GM18502 (cell line): ENCODE measurements around the gene EXOC1L.

Experiments
- ATAC-seq: cut with Tn5 transposase; IDR thresholded peaks from one replicate; pipeline ENCODE4 v1.9.1; 2021; ENCODE audit warnings: mild to moderate bottlenecking; ENCODE audit not compliant: unreplicated experiment, poor library complexity

EXOC1L gene, protein sequence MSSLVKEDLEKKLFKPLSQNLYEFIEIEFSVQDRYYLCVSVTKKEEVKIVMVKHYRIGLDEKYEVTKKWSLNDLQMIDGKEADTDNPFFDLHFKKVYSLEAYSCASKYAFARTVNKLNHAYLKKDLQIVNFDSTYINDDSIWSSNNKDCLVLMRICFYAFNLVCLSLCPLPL

DNA sequence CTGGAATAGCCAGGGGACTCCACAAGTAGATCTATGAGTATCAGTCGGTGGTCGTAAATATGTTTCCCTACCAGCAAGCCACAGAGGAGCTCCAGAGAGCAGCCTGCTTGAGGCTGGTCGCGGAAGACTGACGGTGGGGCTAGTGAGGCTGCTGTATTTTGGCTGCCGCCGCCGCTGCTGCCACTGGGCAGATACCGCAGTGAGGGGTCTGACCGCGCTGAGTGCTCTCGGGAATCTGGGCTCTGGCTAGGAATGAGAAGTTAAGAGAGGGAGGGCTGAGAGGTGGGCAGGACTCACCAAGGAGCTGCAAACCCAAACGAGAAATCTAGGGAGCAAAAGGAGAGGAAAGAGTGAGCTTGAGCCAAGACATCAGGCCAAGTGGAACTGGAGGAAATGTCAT is at the start of gene EXOC1L:
Gene EXOC1L (plus strand): TSS at position 157 of the 400 bp plus-strand sequence. CDS start 237 bp downstream, at position 394.
- ATAC-seq = no peak

DNA sequence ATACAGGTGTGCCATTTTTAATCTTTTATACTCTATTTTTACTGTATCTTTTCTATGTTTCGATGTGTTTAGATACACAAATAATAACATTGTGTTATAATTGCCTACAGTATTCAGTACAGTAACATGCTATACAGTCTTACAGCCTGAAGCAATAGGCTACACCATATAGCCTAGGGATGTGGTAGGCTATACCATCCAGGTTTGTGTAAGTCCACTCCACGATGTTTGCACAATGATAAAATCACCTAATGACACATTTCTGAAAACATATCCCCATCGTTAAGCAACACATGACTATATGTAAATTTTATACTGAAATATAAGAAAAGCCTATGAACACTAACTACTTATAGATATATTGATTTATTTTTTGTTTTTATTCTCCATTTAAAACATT is 48.9 kb upstream of the EXOC1L start:
- ATAC-seq = no peak

GRCh38 chr4:55781341-55781740 is 38.2 kb upstream of the EXOC1L start:
- no peak for ATAC-seq

DNA sequence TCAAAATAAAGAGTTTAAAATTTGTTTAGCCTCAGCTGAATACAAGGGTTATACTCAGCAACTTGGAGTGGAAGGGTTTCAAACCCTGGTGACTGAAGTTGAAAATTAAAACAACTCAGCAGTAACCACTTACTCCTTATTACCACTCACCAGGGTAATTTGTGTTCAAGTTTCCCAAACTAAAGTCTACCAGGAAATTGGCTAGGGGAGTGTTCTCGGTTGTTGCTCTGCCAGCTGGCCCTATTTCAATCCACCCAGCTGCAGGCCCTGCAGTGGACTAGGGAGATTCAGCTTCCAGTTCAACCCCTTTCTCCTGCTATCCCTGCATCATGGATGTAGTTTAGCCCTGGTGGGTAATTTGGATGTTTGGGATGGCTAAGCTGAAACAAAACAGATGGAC is 37.8 kb upstream of the EXOC1L start:
- no peak for ATAC-seq

- ATAC-seq = no peak
Measured at GRCh38 chr4:55783584-55783983, 36.0 kb upstream of the EXOC1L start.

GRCh38 chr4:55784747-55785146 is 34.8 kb upstream of the EXOC1L start:
- ATAC-seq = no peak

DNA sequence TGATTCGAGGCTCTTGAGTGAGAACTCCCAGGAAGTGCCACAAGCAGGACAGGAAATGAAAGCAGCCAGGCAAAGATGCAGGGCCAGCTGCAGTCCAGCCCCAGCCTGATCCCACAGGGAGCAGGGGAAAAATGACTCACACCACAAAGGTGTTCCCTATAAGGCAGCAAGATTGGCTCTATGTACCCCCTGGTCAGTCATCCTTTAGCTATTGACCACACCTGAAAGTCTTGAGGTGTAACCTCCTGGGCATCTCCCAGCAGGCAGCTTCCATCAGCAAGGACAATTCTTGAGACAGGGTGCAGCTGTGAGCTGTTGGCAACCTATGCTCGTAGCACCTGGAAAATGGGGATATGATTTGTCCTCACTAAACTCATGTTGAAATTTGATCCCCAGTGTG is 27.9 kb upstream of the EXOC1L start:
- ATAC-seq = no peak

DNA sequence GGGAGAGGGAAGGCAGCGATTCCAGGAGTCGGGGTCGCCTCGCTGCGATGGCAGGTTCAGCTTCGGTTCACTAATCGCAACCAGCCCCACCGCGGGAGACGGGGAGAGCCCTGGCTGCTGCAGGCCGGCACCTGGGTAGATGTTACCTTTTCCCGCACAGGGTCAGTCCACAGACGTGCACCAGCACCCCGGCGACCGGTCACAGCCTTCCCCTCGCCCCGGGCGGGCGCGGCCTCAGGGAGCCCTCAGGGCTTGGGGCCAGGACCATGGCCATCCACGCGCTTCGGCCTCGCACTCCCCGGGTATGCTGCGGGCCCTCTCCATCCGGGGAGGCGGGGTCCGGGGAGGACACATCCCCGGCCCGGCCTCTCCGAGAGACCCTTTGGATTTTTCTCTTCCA is 26.1 kb upstream of the EXOC1L start:
- no peak for ATAC-seq

DNA sequence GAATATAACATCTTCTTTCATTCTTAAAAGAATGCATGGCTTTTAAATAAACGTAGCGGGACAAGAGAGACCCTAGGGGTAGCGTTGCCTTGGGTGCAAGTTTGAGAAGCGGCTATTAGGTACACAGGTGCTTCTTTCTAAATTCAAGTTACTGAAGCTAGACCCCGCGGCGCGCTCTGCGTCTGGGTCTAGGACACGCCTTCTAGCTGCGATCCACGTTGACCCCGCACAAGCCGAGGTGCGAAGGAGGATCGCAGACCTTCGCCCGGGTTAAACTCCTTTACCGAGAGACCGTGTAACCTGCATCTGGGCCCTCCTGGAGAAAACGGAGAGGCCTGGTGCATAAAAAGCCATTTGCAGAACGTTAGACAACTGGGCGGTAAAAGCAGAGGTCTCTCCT is 25.5 kb upstream of the EXOC1L start:
- ATAC-seq = no peak

- no peak for ATAC-seq
Measured at GRCh38 chr4:55795341-55795740, 24.2 kb upstream of the EXOC1L start.

GRCh38 chr4:55801498-55801897 is 18.1 kb upstream of the EXOC1L start:
- ATAC-seq = no peak

DNA sequence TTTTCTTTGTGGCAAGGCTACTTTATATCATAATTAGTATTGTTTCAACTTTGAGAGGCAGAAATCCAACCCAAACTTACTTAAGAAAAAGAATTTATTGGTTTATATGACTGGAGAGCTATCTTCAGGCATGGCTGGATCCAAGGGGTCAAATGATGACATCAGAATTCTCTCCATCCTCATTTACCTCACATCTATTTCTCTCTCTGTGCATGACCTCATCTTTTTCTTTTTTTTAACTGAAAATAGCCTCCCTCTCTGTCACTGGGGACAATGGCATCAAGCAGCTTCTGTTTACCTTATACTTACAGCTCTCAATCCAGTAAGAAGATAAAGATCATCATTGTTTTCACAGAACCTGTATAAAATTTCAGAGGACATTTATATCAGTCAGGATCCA is 12.0 kb upstream of the EXOC1L start:
- no peak for ATAC-seq

GRCh38 chr4:55808186-55808585 is 11.4 kb upstream of the EXOC1L start:
- ATAC-seq = no peak

DNA sequence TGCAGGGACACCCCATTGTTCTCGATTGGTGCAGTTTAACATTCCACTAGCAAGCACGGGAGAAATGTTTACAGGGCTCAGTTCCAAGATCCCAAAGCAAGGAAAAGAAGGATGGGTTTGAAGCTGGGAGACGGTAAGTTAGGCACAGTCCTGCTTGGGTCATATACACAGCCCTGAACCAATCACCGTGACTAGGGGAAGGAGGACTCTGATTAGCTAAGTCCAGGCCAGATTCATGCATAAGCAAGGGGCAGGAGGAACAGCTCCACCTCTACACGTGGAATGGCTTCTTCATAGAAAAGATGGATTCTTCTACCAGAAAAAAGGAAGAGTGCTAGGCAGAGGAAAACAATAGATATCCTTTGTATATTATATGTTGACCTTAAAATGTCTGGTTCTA is 11.0 kb upstream of the EXOC1L start:
- ATAC-seq = no peak

DNA sequence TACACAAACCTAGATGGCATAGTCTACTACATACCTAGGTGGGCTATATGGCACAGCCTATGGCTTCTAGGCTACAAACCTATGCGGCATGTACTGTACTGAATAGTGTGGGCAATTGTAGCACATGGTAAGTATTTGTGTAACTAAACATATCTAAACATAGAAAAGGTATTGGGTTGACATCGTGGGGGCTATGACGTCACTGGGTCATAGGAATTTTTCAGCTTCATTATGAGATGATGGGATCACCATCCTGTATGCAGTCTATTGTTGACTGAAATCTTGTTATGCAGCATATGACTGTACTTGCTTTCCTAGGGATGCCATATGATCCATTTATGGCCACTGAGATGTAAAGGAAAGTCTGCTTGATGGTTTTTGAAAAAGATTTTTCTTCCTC is 1.9 kb upstream of the EXOC1L start:
- ATAC-seq = no peak

GRCh38 chr4:55820279-55820678 is 689 bp downstream of the EXOC1L start:
- ATAC-seq = no peak

DNA sequence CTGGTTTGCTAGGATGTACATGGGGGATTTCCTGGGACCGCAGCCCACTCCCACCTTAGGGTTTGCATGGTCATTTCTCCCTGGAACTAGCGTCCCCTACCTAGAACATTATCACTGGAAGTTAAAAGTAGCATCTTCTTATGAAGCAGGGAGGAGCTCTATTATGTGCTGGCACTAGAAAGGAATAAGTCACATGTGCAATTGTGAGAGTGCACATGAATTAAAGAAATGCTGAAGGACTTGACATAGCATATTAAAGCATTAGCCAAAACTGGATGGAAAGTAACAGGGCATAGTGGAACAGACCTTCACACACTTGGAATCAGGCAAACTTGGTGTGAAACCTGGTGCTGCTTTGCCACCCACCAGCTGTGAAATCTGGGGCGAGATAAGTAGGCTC is 2.7 kb downstream of the EXOC1L start:
- ATAC-seq = no peak

GRCh38 chr4:55824865-55825264 is 5.3 kb downstream of the EXOC1L start:
- no peak for ATAC-seq

- ATAC-seq = no peak
Measured at GRCh38 chr4:55826986-55827385, 7.4 kb downstream of the EXOC1L start.

GRCh38 chr4:55827582-55827981 is 8.0 kb downstream of the EXOC1L start:
- no peak for ATAC-seq

- no peak for ATAC-seq
Measured at GRCh38 chr4:55830048-55830447, 10.5 kb downstream of the EXOC1L start.

DNA sequence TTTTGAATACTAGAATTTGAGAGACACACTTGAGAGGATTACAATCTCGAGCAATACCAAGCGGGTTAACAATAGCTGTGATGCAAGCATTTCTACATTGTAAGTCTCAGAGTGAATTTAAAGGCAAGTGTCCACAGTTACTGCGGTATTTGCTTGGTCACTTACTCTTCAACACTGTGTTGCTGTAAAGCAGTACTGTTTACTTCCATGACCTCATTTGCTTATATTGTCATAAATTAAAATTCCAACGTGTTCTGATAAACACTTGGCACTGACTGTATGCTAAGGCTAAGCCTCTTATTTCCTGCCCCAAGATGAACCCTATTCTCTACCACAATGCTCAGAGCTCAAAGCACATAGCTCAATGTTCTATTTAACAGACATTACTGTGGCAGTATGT is 11.1 kb downstream of the EXOC1L start:
- ATAC-seq = no peak
